SK-N-SH (cell line): ENCODE results near the gene SLC66A1. TPM values are rescaled to one million over a fixed set of nuclear protein-coding genes. Genes with fewer than 3 reads are reported as not detected.

Source experiments
- CTCF ChIA-PET: fragments of 300-600, 350-600 bp; formaldehyde crosslinking; extraction: SDS; loops from one replicate; lab custom pipeline; 2021; lab: Yijun Ruan, JAX
- POLR2A ChIA-PET: fragments of 350-600 bp; sonication (Branson Sonifier 250); formaldehyde crosslinking; extraction: SDS; loops from one replicate; lab custom pipeline; 2020; ENCODE audit warnings: antibody characterized with exemption, inconsistent platforms; lab: Yijun Ruan, JAX
- DNase-seq: peaks from one replicate; pipeline ENCODE4 v3.0.0; 2012
- H2AFZ ChIP-seq: fragments of 200-600 bp; sonication (generic); 2 replicates; pipeline ENCODE4 v1.8.1; 2016; ENCODE audit warnings: antibody characterized with exemption, mild to moderate bottlenecking, low read depth
- H3F3A ChIP-seq: fragments of 200-600 bp; sonication (generic); replicated peaks from 2 replicates; pipeline ENCODE3; 2016; ENCODE audit warnings: antibody characterized with exemption, mild to moderate bottlenecking; ENCODE audit not compliant: insufficient read depth
- H3K27ac ChIP-seq, 2 experiments: fragments of 200-500 bp in 1 of 2; fragments of 200-600 bp in 1 of 2; sonication (Bioruptor generic) in 1 of 2; sonication (generic), shearing (Covaris generic) in 1 of 2; 2 replicates each; pipeline versions ENCODE4 v1.5.1 to v1.6.1; 2014 to 2016; ENCODE audit warnings: low read depth in 2 of 2, inconsistent platforms in 1 of 2, low read length in 1 of 2, mild to moderate bottlenecking in 1 of 2, mixed read lengths in 1 of 2
- H3K27me3 ChIP-seq: fragments of 200-600 bp; sonication (generic), shearing (Covaris generic); 2 replicates; pipeline ENCODE4 v1.6.1; 2016; ENCODE audit warnings: mixed run types; ENCODE audit not compliant: insufficient read depth
- H3K36me3 ChIP-seq, 2 experiments: fragments of 200-500 bp in 1 of 2; fragments of 200-600 bp in 1 of 2; sonication (Bioruptor generic) in 1 of 2; sonication (generic) in 1 of 2; replicated peaks in 1 of 2; 2 replicates each; pipeline versions ENCODE3 to v1.5.1; 2014 to 2016; ENCODE audit warnings: low read length in 1 of 2, mild to moderate bottlenecking in 1 of 2; ENCODE audit not compliant: insufficient read depth in 2 of 2, control insufficient read depth in 1 of 2
- H3K4me1 ChIP-seq, 2 experiments: fragments of 200-500 bp in 1 of 2; fragments of 200-600 bp in 1 of 2; sonication (Bioruptor generic) in 1 of 2; sonication (generic), shearing (Covaris generic) in 1 of 2; 2 replicates each; pipeline versions ENCODE4 v1.5.1 to v1.6.1; 2014 to 2016; ENCODE audit warnings: low read depth in 1 of 2, low read length in 1 of 2, mixed run types in 1 of 2; ENCODE audit not compliant: insufficient read depth in 2 of 2, control insufficient read depth in 1 of 2
- H3K4me2 ChIP-seq: fragments of 200-600 bp; sonication (generic), shearing (Covaris generic); 2 replicates; pipeline ENCODE4 v1.6.1; 2017; ENCODE audit warnings: mixed run types
- H3K4me3 ChIP-seq, 2 experiments: fragments of 200-500 bp in 1 of 2; fragments of 200-600 bp in 1 of 2; sonication (Bioruptor generic) in 1 of 2; sonication (generic), shearing (Covaris generic) in 1 of 2; 2 replicates each; pipeline versions ENCODE4 v1.5.1 to v1.8.1; 2014 to 2016; ENCODE audit warnings: low read depth in 2 of 2, inconsistent platforms in 1 of 2, low read length in 1 of 2, mild to moderate bottlenecking in 1 of 2, mixed read lengths in 1 of 2, moderate library complexity in 1 of 2
- H3K79me2 ChIP-seq: fragments of 200-600 bp; sonication (generic); 2 replicates; pipeline ENCODE4 v1.8.1; 2017; ENCODE audit warnings: mild to moderate bottlenecking; ENCODE audit not compliant: insufficient read depth
- H3K9ac ChIP-seq: fragments of 200-600 bp; sonication (generic); 2 replicates; pipeline ENCODE4 v1.6.1; 2017; ENCODE audit warnings: mixed run types
- H3K9me2 ChIP-seq: fragments of 200-600 bp; sonication (generic); 2 replicates; pipeline ENCODE4 v1.6.1; 2017; ENCODE audit warnings: mixed run types
- H3K9me3 ChIP-seq: fragments of 200-600 bp; sonication (generic); 2 replicates; pipeline ENCODE4 v1.6.1; 2017; ENCODE audit warnings: mixed run types, mild to moderate bottlenecking, moderate library complexity
- H4K20me1 ChIP-seq: fragments of 200-600 bp; sonication (generic); 2 replicates; pipeline ENCODE4 v1.6.1; 2017; ENCODE audit warnings: mild to moderate bottlenecking, mixed run types; ENCODE audit not compliant: insufficient read depth
- FOXM1 ChIP-seq: IDR thresholded peaks from 2 replicates; pipeline ENCODE4 v1.4.0; 2012; ENCODE audit warnings: low read depth, mild to moderate bottlenecking
- GABPA ChIP-seq: IDR thresholded peaks from 2 replicates; pipeline ENCODE4 v1.4.0; 2012; ENCODE audit warnings: low read depth, mild to moderate bottlenecking
- GATA2 ChIP-seq: sonication (generic); formaldehyde crosslinking; IDR thresholded peaks from 2 replicates; pipeline ENCODE4 v1.5.0; 2020; ENCODE audit warnings: mild to moderate bottlenecking, missing genetic modification reagents
- MEF2A ChIP-seq: IDR thresholded peaks from 2 replicates; pipeline ENCODE4 v1.4.0; 2012; ENCODE audit warnings: low read depth, borderline replicate concordance
- POLR2AphosphoS5 ChIP-seq: IDR thresholded peaks from 2 replicates; pipeline ENCODE4 v1.6.1; 2012; ENCODE audit warnings: low read depth, low read length
- RAD21 ChIP-seq: IDR thresholded peaks from 2 replicates; pipeline ENCODE4 v1.6.1; 2012; ENCODE audit warnings: mild to moderate bottlenecking, low read length
- SMC3 ChIP-seq: IDR thresholded peaks from 2 replicates; pipeline ENCODE4 v1.6.1; 2012; ENCODE audit warnings: low read depth, low read length, improper control_type of control experiment
- YY1 ChIP-seq: IDR thresholded peaks from 2 replicates; pipeline ENCODE4 v1.4.0; 2012; ENCODE audit warnings: low read depth, mild to moderate bottlenecking
- WGBS: methylation state at CpG from one replicate; pipeline ENCODE4 v1.1.6; 2017; ENCODE audit warnings: low lambda C conversion rate; 5-methylcytosine and 5-hydroxymethylcytosine counted together
- polyA plus RNA-seq, 3 experiments: library from polyadenylated mRNA; depleted of rRNA; stranded (reverse); fragments of >200 nt; gene quantifications; 2 replicates each; pipeline ENCODE4 v1.2.3, GENCODE V29; 2012
- TF ChIP-seq, protein P1 (sequence below): IDR thresholded peaks from 2 replicates; pipeline ENCODE4 v1.4.0; 2012; ENCODE audit warnings: low read depth
- TF ChIP-seq, protein P2 (sequence below): fragments of 150-350 bp; IDR thresholded peaks from 2 replicates; pipeline ENCODE4 v1.6.1; 2017; ENCODE audit warnings: antibody characterized with exemption, low read length, low read depth, borderline replicate concordance
- TF ChIP-seq, protein P3 (sequence below): IDR thresholded peaks from 2 replicates; pipeline ENCODE4; 2012

SLC66A1 gene
- polyA plus RNA-seq, 1 of the 3 experiments (the other 2 are of a cell fraction) = 16.9 TPM

DNA sequence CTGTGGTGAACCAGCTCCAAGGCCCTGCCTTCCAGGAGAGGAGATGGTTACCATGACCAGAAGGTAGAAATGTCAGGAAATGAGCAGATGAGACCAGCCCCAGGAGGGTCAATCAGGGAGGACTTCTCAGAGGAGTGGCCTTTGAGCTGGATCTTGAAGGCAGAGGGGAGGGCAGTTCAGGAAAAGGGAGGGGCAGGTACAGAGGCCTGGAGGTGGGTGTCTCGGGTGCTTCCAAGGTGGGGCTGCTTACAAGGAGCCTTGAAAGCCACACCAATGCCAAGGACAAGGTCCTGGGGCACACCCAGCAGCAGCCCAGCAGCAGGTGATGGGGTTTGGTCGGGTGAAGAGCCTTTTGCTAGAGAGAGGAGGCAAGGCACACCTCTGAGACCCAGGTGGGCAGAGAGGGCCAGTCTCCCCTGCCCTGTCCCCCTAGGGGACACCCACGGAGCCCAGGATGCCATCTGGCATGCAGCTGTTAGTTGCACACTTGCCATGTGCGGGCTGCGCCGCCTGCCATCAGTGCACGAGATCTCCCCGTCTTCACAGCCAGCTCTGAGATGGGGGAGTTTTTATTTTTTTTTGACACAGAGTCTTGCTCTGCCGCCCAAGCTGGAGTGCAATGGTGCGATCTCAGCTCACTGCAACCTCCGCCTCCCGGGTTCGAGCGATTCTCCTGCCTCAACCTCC, 18.5 kb downstream of the SLC66A1 start:
- POLR2A ChIA-PET = interaction anchor here (1.2 kb wide), 1 partner anchor 18 kb away, joined by 4 read pairs; the partner anchor contains the start of genes AKR7A2 and SLC66A1
- Histone ChIP-seq H2AFZ (no peak overlapping the region), H3K27me3 (no peaks in the 10 kb centered on the region), H3K4me2 (no peak overlapping the region), H3F3A (no peaks in the 10 kb centered on the region), H3K4me1 (peaks cover 0 to 4% of the 10 kb centered on the region in 2 experiments; a peak in 1 of 4 replicates), H3K9ac (no peak overlapping the region), H3K36me3 (peaks cover 0 to 4% of the 10 kb centered on the region in 2 experiments), H3K9me3 (no peaks in the 10 kb centered on the region), H4K20me1 (no peaks in the 10 kb centered on the region), H3K27ac (no peak overlapping the region), H3K9me2 (no peaks in the 10 kb centered on the region), H3K4me3 (no peak overlapping the region), H3K79me2 (no peaks in the 10 kb centered on the region)
- DNase-seq = peak; percentile 76
- CTCF ChIA-PET = interaction anchor here (0.7 to 3.3 kb wide), 4 partner anchors 11 to 330 kb away, joined by 4 to 14 read pairs (median 12); no protein-coding TSS in a partner anchor
- TF ChIP-seq GABPA (no peak), FOXM1 (no peak), GATA2 (CRISPR knock-in tag) (no peak), RAD21 (no peak), POLR2AphosphoS5 (peak; percentile 19; the same call in 1 of the 2 replicates), MEF2A (no peak)
- WGBS = 90% methylated on average over 11 of the region's 14 CpGs

DNA sequence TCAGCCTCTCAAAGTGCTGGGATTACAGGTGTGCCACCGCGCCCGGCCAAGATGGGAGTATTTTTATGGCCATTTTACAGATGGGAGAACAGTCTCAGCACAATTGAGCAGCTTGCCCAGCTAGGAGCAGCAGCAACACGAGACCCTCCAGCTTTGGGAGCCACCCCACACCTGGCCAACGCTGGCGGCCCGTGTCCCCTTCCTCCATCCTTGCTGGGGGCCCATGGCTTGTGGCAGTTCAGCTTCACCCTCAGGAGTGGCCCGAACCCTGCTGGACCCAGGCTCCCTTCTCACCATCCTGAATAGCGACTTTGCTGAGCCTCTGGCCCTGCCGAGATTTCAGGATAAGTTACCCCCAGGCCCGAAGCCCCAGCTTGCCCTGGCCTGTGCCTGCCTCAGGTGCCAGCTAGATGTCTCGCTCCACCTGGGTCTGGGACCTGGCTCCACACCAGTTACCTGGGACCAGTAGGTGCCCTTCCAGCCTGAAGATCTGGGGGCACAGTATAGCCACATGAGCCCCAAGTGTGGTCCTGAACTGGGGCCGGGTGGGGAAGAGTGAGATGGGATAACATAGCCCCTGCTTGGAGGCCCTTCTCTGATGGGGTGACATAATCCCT, 19.2 kb downstream of the SLC66A1 start:
- Histone ChIP-seq H3K36me3 (peaks cover 0 to 2% of the 10 kb centered on the region in 2 experiments), H3K79me2 (no peaks in the 10 kb centered on the region)
- TF ChIP-seq, protein P1, sequence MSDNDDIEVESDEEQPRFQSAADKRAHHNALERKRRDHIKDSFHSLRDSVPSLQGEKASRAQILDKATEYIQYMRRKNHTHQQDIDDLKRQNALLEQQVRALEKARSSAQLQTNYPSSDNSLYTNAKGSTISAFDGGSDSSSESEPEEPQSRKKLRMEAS = no peak
- TF ChIP-seq, protein P2, sequence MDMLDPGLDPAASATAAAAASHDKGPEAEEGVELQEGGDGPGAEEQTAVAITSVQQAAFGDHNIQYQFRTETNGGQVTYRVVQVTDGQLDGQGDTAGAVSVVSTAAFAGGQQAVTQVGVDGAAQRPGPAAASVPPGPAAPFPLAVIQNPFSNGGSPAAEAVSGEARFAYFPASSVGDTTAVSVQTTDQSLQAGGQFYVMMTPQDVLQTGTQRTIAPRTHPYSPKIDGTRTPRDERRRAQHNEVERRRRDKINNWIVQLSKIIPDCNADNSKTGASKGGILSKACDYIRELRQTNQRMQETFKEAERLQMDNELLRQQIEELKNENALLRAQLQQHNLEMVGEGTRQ = no peak
- TF ChIP-seq, protein P3, sequence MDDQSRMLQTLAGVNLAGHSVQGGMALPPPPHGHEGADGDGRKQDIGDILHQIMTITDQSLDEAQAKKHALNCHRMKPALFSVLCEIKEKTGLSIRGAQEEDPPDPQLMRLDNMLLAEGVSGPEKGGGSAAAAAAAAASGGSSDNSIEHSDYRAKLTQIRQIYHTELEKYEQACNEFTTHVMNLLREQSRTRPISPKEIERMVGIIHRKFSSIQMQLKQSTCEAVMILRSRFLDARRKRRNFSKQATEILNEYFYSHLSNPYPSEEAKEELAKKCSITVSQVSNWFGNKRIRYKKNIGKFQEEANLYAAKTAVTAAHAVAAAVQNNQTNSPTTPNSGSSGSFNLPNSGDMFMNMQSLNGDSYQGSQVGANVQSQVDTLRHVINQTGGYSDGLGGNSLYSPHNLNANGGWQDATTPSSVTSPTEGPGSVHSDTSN = no peak
- no peak for TF ChIP-seq YY1
- no peak for TF ChIP-seq SMC3
- TF ChIP-seq GATA2 (CRISPR knock-in tag) = no peak
- no peak; the same call in 1 of the 2 replicates for TF ChIP-seq POLR2AphosphoS5
- TF ChIP-seq, all 33 proteins: peak for 0
- no peaks in the 10 kb centered on the region for H3F3A ChIP-seq
- no peak for DNase-seq
- H3K9ac ChIP-seq = no peak overlapping the region
- H2AFZ ChIP-seq = no peak overlapping the region
- CTCF ChIA-PET = interaction anchor here (1.3 to 3.3 kb wide), 5 partner anchors 10 to 330 kb away, joined by 6 to 14 read pairs (median 10); no protein-coding TSS in a partner anchor
- peaks cover 0 to 4% of the 10 kb centered on the region in 2 experiments; a peak in 1 of 4 replicates for H3K4me1 ChIP-seq
- H3K27me3 ChIP-seq = no peaks in the 10 kb centered on the region
- H4K20me1 ChIP-seq = no peaks in the 10 kb centered on the region
- H3K27ac ChIP-seq = no peak overlapping the region
- H3K4me3 ChIP-seq = no peak overlapping the region
- POLR2A ChIA-PET = no interaction called here
- no peak overlapping the region for H3K4me2 ChIP-seq
- 96% methylated on average over 9 of the region's 13 CpGs for whole genome bisulfite sequencing
- no peaks in the 10 kb centered on the region for H3K9me2 ChIP-seq
- H3K9me3 ChIP-seq = no peaks in the 10 kb centered on the region
